A673 (cell line): ENCODE data around the gene ERP29. TPM values are rescaled to one million over a fixed set of nuclear protein-coding genes. Genes with fewer than 3 reads are reported as not detected.
"Not testable (repeated sequence)": the region's sequence is repeated elsewhere in the genome, so short reads cannot be mapped to it uniquely, and the experiment has no call there.

Source experiments
- BruUV-seq: library from RNA; stranded (reverse); fragments of 400-500 nt; replicated peaks from 2 replicates; lab custom pipeline; 2021; lab: Mats Ljungman, UMichigan
- CTCF ChIA-PET: fragments of 300-600 bp; sonication (Branson Sonifier 250); formaldehyde crosslinking; loops from one replicate; lab custom pipeline; 2022; ENCODE audit warnings: antibody characterized with exemption; lab: Charles Lee
- POLR2A ChIA-PET: fragments of 300-600 bp; sonication (Branson Sonifier 250); formaldehyde crosslinking; loops from one replicate; lab custom pipeline; 2022; ENCODE audit warnings: antibody characterized with exemption; ENCODE audit not compliant: low non-redundant PET; lab: Charles Lee
- DNase-seq: peaks from one replicate; pipeline ENCODE4 v3.0.0-alpha.2; 2015; ENCODE audit warnings: low spot score
- H3K27ac ChIP-seq: fragments of 200-600 bp; sonication (generic); 2 replicates; pipeline ENCODE4 v1.5.1; 2016; ENCODE audit warnings: mixed run types, low read depth, mild to moderate bottlenecking, mixed read lengths, antibody characterized with exemption, low read length; ENCODE audit not compliant: poor library complexity, severe bottlenecking
- H3K27me3 ChIP-seq: fragments of 200-600 bp; sonication (generic); replicated peaks from 2 replicates; pipeline ENCODE4 v1.6.1; 2017; ENCODE audit warnings: mixed run types, low read depth, mild to moderate bottlenecking, mixed read lengths, antibody characterized with exemption, low read length; ENCODE audit not compliant: insufficient read depth, poor library complexity
- H3K36me3 ChIP-seq: fragments of 200-600 bp; sonication (generic); 2 replicates; pipeline ENCODE4 v1.6.1; 2016; ENCODE audit warnings: mixed run types, mild to moderate bottlenecking, mixed read lengths, antibody characterized with exemption, low read length; ENCODE audit not compliant: insufficient read depth, poor library complexity, severe bottlenecking
- H3K4me1 ChIP-seq: fragments of 200-600 bp; sonication (generic); 2 replicates; pipeline ENCODE4 v1.6.1; 2017; ENCODE audit warnings: mixed run types, mild to moderate bottlenecking, mixed read lengths, antibody characterized with exemption, low read length; ENCODE audit not compliant: insufficient read depth, poor library complexity, severe bottlenecking
- H3K4me3 ChIP-seq: fragments of 200-600 bp; sonication (generic); 2 replicates; pipeline ENCODE4 v1.5.1; 2016; ENCODE audit warnings: low read depth, mixed run types, mild to moderate bottlenecking, mixed read lengths, low read length; ENCODE audit not compliant: poor library complexity, severe bottlenecking
- H3K9me3 ChIP-seq: fragments of 200-600 bp; sonication (generic); 2 replicates; pipeline ENCODE4 v1.6.1; 2016; ENCODE audit warnings: mixed run types, low read depth, mild to moderate bottlenecking, mixed read lengths, antibody characterized with exemption, low read length; ENCODE audit not compliant: poor library complexity, severe bottlenecking
- CTCF ChIP-seq: fragments of 300-800, 200-600 bp; sonication (generic); conservative IDR thresholded peaks from 2 replicates; pipeline ENCODE4 v1.5.1; 2017; ENCODE audit warnings: low read depth, mild to moderate bottlenecking, antibody characterized with exemption, low read length, moderate library complexity, mixed read lengths
- EZH2 ChIP-seq: fragments of 200-600 bp; sonication (generic); IDR thresholded peaks from 2 replicates; pipeline ENCODE4 v1.6.1; 2017; ENCODE audit warnings: borderline replicate concordance, low read depth, mild to moderate bottlenecking, mixed read lengths, antibody characterized with exemption, low read length; ENCODE audit not compliant: poor library complexity, severe bottlenecking
- intact Hi-C: fragments of 100-400 bp; cut with micrococcal nuclease; formaldehyde crosslinking; loops from one replicate; pipeline ENCODE4 v1.10.0; 2022; ENCODE audit not compliant: unreplicated experiment
- total RNA-seq: library from RNA; stranded (reverse); gene quantifications from 2 replicates; pipeline ENCODE4 v1.2.3, GENCODE V29; 2021

ERP29 gene
- total RNA-seq, 1 experiment from 2014 or later = 109 TPM

DNA sequence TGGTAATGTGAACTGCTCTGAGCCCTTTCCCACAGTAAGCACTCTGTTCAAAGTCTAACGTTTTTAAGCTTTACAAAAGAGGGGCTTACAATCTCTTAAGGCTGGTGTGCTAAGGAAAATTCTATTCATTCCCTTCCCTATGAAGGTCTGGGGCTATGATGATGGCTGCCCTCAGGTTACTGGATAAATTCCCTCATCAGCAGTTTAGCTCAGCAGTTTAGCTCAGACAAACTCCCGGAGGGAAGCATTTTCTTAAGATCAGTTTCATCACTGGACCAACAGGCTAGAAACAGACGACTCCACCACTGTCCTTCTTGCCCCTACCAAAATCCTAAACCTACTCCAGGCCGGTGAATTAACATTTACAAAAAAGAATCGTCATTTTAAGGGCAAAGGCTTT lies 19.1 kb downstream of the ERP29 start:
- Histone ChIP-seq H3K4me3 (no peak overlapping the region), H3K4me1 (no peaks in the 10 kb centered on the region), H3K27me3 (no peaks in the 10 kb centered on the region), H3K36me3 (peaks cover 85% of the 10 kb centered on the region), H3K27ac (no peak overlapping the region), H3K9me3 (no peaks in the 10 kb centered on the region)
- ChIA-PET CTCF (no interaction called here), POLR2A (no interaction called here)
- no peak for DNase-seq
- TF ChIP-seq EZH2 = no peak
- no peak for TF ChIP-seq CTCF
- intact Hi-C loops = no loop called here
- BruUV-seq = no TSS peak

DNA sequence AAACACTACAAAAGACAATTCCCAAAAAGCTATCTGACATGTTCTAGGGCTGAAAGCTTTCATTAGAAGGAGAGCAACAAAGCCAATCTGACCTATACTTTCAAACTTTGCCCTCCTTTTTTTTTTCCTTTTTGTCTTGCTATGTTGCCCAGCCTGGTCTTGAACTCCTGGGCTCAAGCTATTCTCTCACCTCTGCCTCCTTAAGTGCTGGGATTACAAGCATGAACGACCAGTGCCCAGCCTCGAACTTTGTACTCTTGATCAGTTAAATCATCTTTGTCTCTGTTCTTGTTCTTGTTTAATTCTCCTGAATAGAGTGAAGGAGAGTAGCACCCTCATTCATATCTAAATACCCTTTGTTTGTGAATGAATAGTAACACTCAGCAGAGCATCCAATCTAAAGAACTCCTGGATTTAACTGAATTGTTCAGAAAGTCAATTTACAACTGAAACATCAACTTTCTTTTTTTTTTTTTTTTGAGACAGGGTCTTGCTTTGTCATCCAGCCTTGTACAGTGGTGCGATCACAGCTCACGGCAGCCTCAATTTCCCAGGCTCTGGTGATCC lies 22.1 kb downstream of the ERP29 start:
- no peak for TF ChIP-seq EZH2
- no peak for TF ChIP-seq CTCF
- POLR2A ChIA-PET = no interaction called here

GRCh38 chr12:112036614-112037013 lies 23.4 kb downstream of the ERP29 start:
- CTCF ChIA-PET, DNase-seq, BruUV-seq, H3K9me3 ChIP-seq, H3K4me1 ChIP-seq, POLR2A ChIA-PET, H3K27ac ChIP-seq, H3K4me3 ChIP-seq, H3K27me3 ChIP-seq: not testable (repeated sequence)
- intact Hi-C loops = loop anchor here (5.0 kb wide), 1 partner anchor 46 kb away; no protein-coding TSS in a partner anchor
- peaks cover 88% of the 10 kb centered on the region for H3K36me3 ChIP-seq

More for the DNA sequence above, 22.1 kb downstream of the ERP29 start:
- Histone ChIP-seq H3K4me3 (no peak overlapping the region), H3K27me3 (no peaks in the 10 kb centered on the region), H3K9me3 (no peaks in the 10 kb centered on the region), H3K4me1 (no peaks in the 10 kb centered on the region), H3K27ac (no peak overlapping the region), H3K36me3 (peaks cover 90% of the 10 kb centered on the region)
- CTCF ChIA-PET = no interaction called here
- BruUV-seq = no TSS peak
- no peak for DNase-seq
- intact Hi-C loops = loop anchor here (5.0 kb wide), 1 partner anchor 47 kb away; no protein-coding TSS in a partner anchor

DNA sequence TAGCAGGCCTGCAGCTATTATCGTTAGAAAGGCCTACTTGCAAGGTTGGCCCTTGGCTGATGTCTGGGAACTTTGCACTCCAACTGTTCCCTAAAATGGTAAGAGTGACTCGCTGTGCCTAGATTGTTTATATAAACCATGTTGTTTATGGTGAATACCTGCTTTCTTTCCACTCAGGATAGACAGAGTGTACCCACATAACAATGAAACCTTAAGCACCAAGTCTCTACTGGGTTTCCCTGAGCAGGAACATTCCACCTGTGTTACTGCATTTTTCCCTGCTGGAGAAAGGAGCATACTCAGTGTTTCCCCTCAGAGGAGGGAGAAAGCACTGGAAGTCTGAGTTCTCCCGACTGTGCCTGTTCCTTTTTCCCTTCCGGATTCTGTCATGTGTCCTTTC lies 32.8 kb downstream of the ERP29 start:
- H3K36me3 ChIP-seq = peaks cover 76% of the 10 kb centered on the region
- no peak for TF ChIP-seq CTCF
- no peak for TF ChIP-seq EZH2
- intact Hi-C loops = no loop called here

More for the DNA sequence above, 32.8 kb downstream of the ERP29 start:
- H3K4me1 ChIP-seq = peaks cover 24% of the 10 kb centered on the region
- H3K27ac ChIP-seq = no peak overlapping the region
- no peaks in the 10 kb centered on the region for H3K27me3 ChIP-seq
- H3K4me3 ChIP-seq = no peak overlapping the region
- no TSS peak for BruUV-seq
- DNase-seq = no peak
- CTCF ChIA-PET = no interaction called here
- H3K9me3 ChIP-seq = no peaks in the 10 kb centered on the region
- POLR2A ChIA-PET = no interaction called here
